ENCODE data around the gene CD40.

DNA sequence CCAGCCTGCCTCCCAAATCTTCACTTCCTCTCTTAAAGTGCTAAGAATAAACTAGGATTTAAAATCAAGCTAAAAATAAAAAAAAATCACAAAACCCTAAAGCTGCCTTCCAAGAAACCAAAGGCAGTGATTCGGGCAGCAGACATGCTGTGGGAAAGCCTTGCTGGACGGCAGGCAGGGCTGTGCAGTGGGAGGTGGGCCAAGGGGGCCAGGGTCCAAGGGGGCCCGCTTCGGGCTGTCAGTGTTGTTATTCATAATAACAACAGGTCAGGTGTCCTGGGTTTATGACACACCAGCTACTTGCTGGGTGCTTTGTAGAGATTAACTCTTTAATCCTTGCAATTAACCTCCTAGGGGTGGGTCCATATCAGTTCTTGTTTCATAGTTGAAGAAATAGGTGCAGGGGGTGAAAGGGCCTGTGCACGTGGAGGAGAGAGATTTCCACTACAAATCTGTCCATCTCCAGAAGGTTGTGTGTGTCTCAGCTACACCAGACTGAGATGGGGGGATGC lies 40.4 kb downstream of the CD40 start:
- TF ChIP-seq, protein P1, sequence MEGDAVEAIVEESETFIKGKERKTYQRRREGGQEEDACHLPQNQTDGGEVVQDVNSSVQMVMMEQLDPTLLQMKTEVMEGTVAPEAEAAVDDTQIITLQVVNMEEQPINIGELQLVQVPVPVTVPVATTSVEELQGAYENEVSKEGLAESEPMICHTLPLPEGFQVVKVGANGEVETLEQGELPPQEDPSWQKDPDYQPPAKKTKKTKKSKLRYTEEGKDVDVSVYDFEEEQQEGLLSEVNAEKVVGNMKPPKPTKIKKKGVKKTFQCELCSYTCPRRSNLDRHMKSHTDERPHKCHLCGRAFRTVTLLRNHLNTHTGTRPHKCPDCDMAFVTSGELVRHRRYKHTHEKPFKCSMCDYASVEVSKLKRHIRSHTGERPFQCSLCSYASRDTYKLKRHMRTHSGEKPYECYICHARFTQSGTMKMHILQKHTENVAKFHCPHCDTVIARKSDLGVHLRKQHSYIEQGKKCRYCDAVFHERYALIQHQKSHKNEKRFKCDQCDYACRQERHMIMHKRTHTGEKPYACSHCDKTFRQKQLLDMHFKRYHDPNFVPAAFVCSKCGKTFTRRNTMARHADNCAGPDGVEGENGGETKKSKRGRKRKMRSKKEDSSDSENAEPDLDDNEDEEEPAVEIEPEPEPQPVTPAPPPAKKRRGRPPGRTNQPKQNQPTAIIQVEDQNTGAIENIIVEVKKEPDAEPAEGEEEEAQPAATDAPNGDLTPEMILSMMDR (conservative IDR thresholded peaks at IDR 0.05; ENCODE audit: low read length), result no peak
- no peak for TF ChIP-seq EZH2phosphoT487 (IDR thresholded peaks at IDR 0.05; ENCODE audit: borderline replicate concordance, low read depth, low read length)
